ENCODE data around the gene PHYKPL.

PHYKPL gene

GRCh38 chr5:178232124-178232919, at the start of gene PHYKPL:
TSS of gene PHYKPL (minus strand) at chr5:178232802. CDS start at chr5:178232550, 252 bp downstream.
- DNase-seq (ENCODE audit: low read depth), result no peak

- DNase-seq (ENCODE audit: low read depth), result no peak
Observed at GRCh38 chr5:178282391-178282790, 49.8 kb upstream of the PHYKPL start.

- no peak for DNase-seq (ENCODE audit: low read depth)
Observed at GRCh38 chr5:178281331-178281730, 48.7 kb upstream of the PHYKPL start.

- DNase-seq (ENCODE audit: low read depth), result no peak
Observed at GRCh38 chr5:178280631-178281030, 48.0 kb upstream of the PHYKPL start.

- peak; percentile 32 for DNase-seq (ENCODE audit: low read depth)
Observed at GRCh38 chr5:178279723-178280438, 47.3 kb upstream of the PHYKPL start.

GRCh38 chr5:178279026-178279722, 46.6 kb upstream of the PHYKPL start:
- no peak for DNase-seq (ENCODE audit: low read depth)

GRCh38 chr5:178278358-178279023, 45.9 kb upstream of the PHYKPL start:
- no peak for DNase-seq (ENCODE audit: low read depth)

- DNase-seq (ENCODE audit: low read depth), result no peak
Observed at GRCh38 chr5:178277866-178278265, 45.3 kb upstream of the PHYKPL start.

- no peak for DNase-seq (ENCODE audit: low read depth)
Observed at GRCh38 chr5:178277346-178277745, 44.7 kb upstream of the PHYKPL start.

GRCh38 chr5:178274781-178275537, 42.4 kb upstream of the PHYKPL start:
- no peak for DNase-seq (ENCODE audit: low read depth)

- no peak for DNase-seq (ENCODE audit: low read depth)
Observed at GRCh38 chr5:178273665-178274541, 41.3 kb upstream of the PHYKPL start.

- DNase-seq (ENCODE audit: low read depth), result no peak
Observed at GRCh38 chr5:178273041-178273440, 40.4 kb upstream of the PHYKPL start.

- no peak for DNase-seq (ENCODE audit: low read depth)
Observed at GRCh38 chr5:178272591-178272990, 40.0 kb upstream of the PHYKPL start.

GRCh38 chr5:178271726-178272479, 39.3 kb upstream of the PHYKPL start:
- DNase-seq (ENCODE audit: low read depth), result no peak

- DNase-seq (ENCODE audit: low read depth), result no peak
Observed at GRCh38 chr5:178271231-178271630, 38.6 kb upstream of the PHYKPL start.

GRCh38 chr5:178269499-178269898, 36.9 kb upstream of the PHYKPL start:
- DNase-seq (ENCODE audit: low read depth), result no peak

GRCh38 chr5:178267876-178268275, 35.3 kb upstream of the PHYKPL start:
- no peak for DNase-seq (ENCODE audit: low read depth)

- DNase-seq (ENCODE audit: low read depth), result no peak
Observed at GRCh38 chr5:178267245-178267644, 34.6 kb upstream of the PHYKPL start.

- DNase-seq (ENCODE audit: low read depth), result no peak
Observed at GRCh38 chr5:178266581-178266980, 34.0 kb upstream of the PHYKPL start.

- no peak for DNase-seq (ENCODE audit: low read depth)
Observed at GRCh38 chr5:178265746-178266145, 33.1 kb upstream of the PHYKPL start.

Measured in stimulated activated CD8-positive, alpha-beta memory T cell treated with anti-CD3 and anti-CD28 coated beads, Interleukin-15, amount 100 ng/mL, for 1 hour (primary cell).